CD8-positive, alpha-beta memory T cell (primary cell): ENCODE results near the gene NEDD4L. TPM values are rescaled to one million over a fixed set of nuclear protein-coding genes. Genes with fewer than 3 reads are reported as not detected.
"Not testable (repeated sequence)": the region's sequence is repeated elsewhere in the genome, so short reads cannot be mapped to it uniquely, and the experiment has no call there.

ENCODE experiments used
- CTCF ChIA-PET: fragments of 350-600 bp; sonication (Branson Sonifier 250); formaldehyde crosslinking; loops from one replicate; lab custom pipeline; 2021; ENCODE audit warnings: antibody characterized with exemption; lab: Charles Lee
- POLR2A ChIA-PET: fragments of 350-600 bp; sonication (Branson Sonifier 250); formaldehyde crosslinking; loops from one replicate; lab custom pipeline; 2021; ENCODE audit warnings: antibody characterized with exemption; lab: Charles Lee
- DNase-seq, 5 donors: peaks; one replicate each; pipeline versions ENCODE4 v3.0.0 to v3.0.0-alpha.2; 2020 to 2022; ENCODE audit warnings: mixed read lengths in 1 of 5
- H3K27ac ChIP-seq: one replicate; pipeline ENCODE4 v1.7.0; 2013; ENCODE audit warnings: low read depth, mild to moderate bottlenecking, low read length, moderate library complexity
- H3K27me3 ChIP-seq: 2 replicates; pipeline ENCODE4 v1.7.0; 2013; ENCODE audit warnings: low read length, mild to moderate bottlenecking; ENCODE audit not compliant: insufficient read depth, poor library complexity, severe bottlenecking
- H3K36me3 ChIP-seq: 2 replicates; pipeline ENCODE4 v1.7.0; 2013; ENCODE audit warnings: mild to moderate bottlenecking, low read length, moderate library complexity; ENCODE audit not compliant: insufficient read depth
- H3K4me1 ChIP-seq: 2 replicates; pipeline ENCODE4 v1.7.0; 2013; ENCODE audit warnings: mild to moderate bottlenecking, low read length, moderate library complexity; ENCODE audit not compliant: insufficient read depth
- H3K4me3 ChIP-seq: 2 replicates; pipeline ENCODE4 v1.7.0; 2013; ENCODE audit warnings: mild to moderate bottlenecking, low read length
- H3K9me3 ChIP-seq: 2 replicates; pipeline ENCODE4 v1.7.0; 2013; ENCODE audit warnings: mild to moderate bottlenecking, low read length
- H3K27ac Mint-ChIP-seq, 8 donors: one replicate each; pipeline ENCODE4 v1.8.0; 2020 to 2021; ENCODE audit warnings: mixed read lengths in 8 of 8, mild to moderate bottlenecking in 6 of 8, inconsistent platforms in 3 of 8, moderate library complexity in 3 of 8
- H3K27me3 Mint-ChIP-seq, 2 donors: one replicate each; pipeline ENCODE4 v1.8.0; 2020 to 2021; ENCODE audit warnings: mixed read lengths in 2 of 2, mild to moderate bottlenecking in 1 of 2, moderate library complexity in 1 of 2
- H3K36me3 Mint-ChIP-seq, 3 donors: one replicate each; pipeline ENCODE4 v1.8.0; 2020 to 2021; ENCODE audit warnings: mixed read lengths in 3 of 3, inconsistent platforms in 1 of 3, mild to moderate bottlenecking in 1 of 3
- H3K4me1 Mint-ChIP-seq, 3 donors: one replicate each; pipeline ENCODE4 v1.8.0; 2020 to 2021; ENCODE audit warnings: mixed read lengths in 3 of 3, inconsistent platforms in 1 of 3, mild to moderate bottlenecking in 1 of 3
- H3K4me3 Mint-ChIP-seq, 7 donors: one replicate each; pipeline ENCODE4 v1.8.0; 2020 to 2021; ENCODE audit warnings: mixed read lengths in 7 of 7, mild to moderate bottlenecking in 6 of 7, moderate library complexity in 4 of 7, inconsistent platforms in 2 of 7
- H3K9me3 Mint-ChIP-seq, 5 donors: one replicate each; pipeline ENCODE4 v1.8.0; 2020 to 2022; ENCODE audit warnings: mixed read lengths in 5 of 5, mild to moderate bottlenecking in 3 of 5, moderate library complexity in 2 of 5, inconsistent platforms in 1 of 5
- polyA plus RNA-seq: library from polyadenylated mRNA; unstranded; fragments of 300-500 nt; fragmentation: Illumina TruSeq; gene quantifications from one replicate; pipeline ENCODE4 v1.2.3, GENCODE V29; 2021
- total RNA-seq, 2 experiments: library from RNA; stranded (reverse); gene quantifications; one replicate each; pipeline ENCODE4 v1.2.3, GENCODE V29; 2021

Gene NEDD4L
- total and polyA plus RNA-seq, 3 experiments from 2014 or later: 1.4 to 4.1 (median 3.0) TPM

DNA sequence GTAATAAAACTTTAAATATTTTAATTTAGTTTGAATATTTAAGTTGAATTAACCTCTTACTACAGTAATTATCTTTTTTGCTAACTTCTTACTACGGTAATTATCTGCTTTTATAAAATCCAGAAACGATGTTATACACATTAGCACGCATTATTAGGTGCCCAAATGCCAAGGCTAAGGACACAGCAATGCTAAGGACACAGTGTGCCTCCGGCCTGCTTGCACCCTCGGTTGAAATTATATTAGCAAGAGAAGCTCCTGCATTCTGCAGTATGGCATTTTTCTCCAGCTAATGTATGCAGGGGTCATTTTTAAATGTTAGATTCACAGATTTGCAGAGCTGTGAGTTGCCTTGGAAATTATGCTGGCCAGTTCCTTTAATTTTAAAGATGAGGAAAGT lies 220.0 kb downstream of the NEDD4L start:
- H3K27me3 Mint-ChIP-seq: peaks cover 0 to 8% of the 10 kb centered on the region in 2 donors
- no peaks in the 10 kb centered on the region for H3K9me3 Mint-ChIP-seq
- Histone ChIP-seq H3K4me1 (no peaks in the 10 kb centered on the region), H3K9me3 (no peaks in the 10 kb centered on the region), H3K27me3 (no peaks in the 10 kb centered on the region), H3K36me3 (no peaks in the 10 kb centered on the region), H3K4me3 (no peak overlapping the region), H3K27ac (no peak overlapping the region)
- ChIA-PET CTCF (interaction anchor here (1.8 kb wide), 1 partner anchor 10 kb away, joined by 3 read pairs; no protein-coding TSS in a partner anchor), POLR2A (no interaction called here)
- H3K36me3 Mint-ChIP-seq: no peaks in the 10 kb centered on the region
- H3K4me1 Mint-ChIP-seq: no peaks in the 10 kb centered on the region
- no peak overlapping the region for H3K4me3 Mint-ChIP-seq
- no peak overlapping the region for H3K27ac Mint-ChIP-seq
- DNase-seq: no peak

DNA sequence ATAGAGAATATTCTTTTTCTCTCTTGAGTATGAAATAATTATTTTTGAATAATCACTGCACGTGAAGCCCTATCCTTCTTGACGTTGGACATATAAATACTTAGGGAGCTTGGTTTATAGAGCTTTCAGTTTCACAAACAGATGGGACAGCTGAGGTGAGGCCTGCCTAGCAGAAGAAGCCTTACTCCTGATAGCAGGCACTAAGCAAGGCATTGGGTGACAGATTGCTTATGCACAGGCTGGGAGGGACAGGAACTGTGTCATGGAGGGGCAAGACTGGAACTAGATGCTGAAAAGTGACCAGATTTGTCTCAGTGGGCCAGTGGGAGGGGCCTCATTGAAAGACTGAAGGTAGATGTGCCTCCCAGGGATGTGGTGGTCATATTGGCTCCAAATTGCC lies 220.8 kb downstream of the NEDD4L start:
- no peaks in the 10 kb centered on the region for H3K27me3 ChIP-seq
- no peak for DNase-seq
- Mint-ChIP-seq H3K9me3 (no peaks in the 10 kb centered on the region), H3K27ac (no peak overlapping the region), H3K36me3 (no peaks in the 10 kb centered on the region), H3K27me3 (peaks cover 0 to 9% of the 10 kb centered on the region in 2 donors), H3K4me1 (no peaks in the 10 kb centered on the region), H3K4me3 (no peak overlapping the region)
- H3K4me3 ChIP-seq: no peak overlapping the region
- no peaks in the 10 kb centered on the region for H3K36me3 ChIP-seq
- ChIA-PET POLR2A (no interaction called here), CTCF (interaction anchor here (1.8 kb wide), 1 partner anchor 10 kb away, joined by 3 read pairs; no protein-coding TSS in a partner anchor)
- H3K9me3 ChIP-seq: no peaks in the 10 kb centered on the region
- H3K4me1 ChIP-seq: no peaks in the 10 kb centered on the region
- H3K27ac ChIP-seq: no peak overlapping the region

DNA sequence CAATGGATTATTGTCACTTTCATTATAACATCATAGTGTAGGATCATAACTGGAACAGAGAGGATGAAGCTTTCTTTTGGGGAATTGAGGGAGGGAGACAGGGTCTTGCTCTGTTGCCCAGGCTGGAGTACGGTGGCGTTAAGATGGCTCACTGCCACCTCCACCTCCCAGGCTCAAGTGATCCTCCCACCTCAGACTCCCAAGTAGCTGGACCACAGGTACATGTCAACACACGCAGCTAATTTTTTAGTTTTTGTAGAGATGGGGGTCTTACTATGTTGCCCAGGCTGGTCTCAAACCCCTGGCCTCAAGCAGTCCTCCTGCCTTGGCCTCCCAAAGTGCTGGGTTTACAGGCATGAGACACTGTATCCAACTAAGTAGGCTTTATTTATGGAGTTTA lies 221.5 kb downstream of the NEDD4L start:
- H3K4me1 ChIP-seq, H3K27ac Mint-ChIP-seq, H3K9me3 Mint-ChIP-seq, CTCF ChIA-PET, H3K27me3 ChIP-seq, DNase-seq, POLR2A ChIA-PET, H3K27ac ChIP-seq, H3K4me3 Mint-ChIP-seq, H3K36me3 Mint-ChIP-seq, H3K27me3 Mint-ChIP-seq, H3K9me3 ChIP-seq, H3K4me3 ChIP-seq, H3K4me1 Mint-ChIP-seq, H3K36me3 ChIP-seq: not testable (repeated sequence)

DNA sequence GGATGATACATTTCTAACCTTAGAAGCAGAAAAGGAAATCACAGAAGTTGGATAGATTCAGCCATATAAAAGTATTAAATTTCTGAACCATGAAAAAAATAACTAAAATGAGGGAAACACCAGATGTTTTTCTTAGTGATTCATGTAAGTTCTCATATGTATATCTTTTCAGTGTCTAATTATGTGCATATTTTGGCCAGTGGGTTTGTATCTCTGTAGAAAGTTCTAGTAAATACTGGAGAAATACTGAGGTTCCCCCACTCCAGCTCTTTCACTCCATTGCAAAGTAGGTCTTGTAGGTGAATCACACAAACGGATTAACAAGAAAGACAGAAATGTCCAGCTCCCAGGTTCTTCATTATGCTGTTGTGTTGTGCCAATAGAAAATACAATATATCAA lies 222.3 kb downstream of the NEDD4L start:
- Histone ChIP-seq H3K27me3 (no peaks in the 10 kb centered on the region), H3K9me3 (no peaks in the 10 kb centered on the region), H3K4me1 (no peaks in the 10 kb centered on the region), H3K27ac (no peak overlapping the region), H3K4me3 (no peak overlapping the region), H3K36me3 (no peaks in the 10 kb centered on the region)
- no peak overlapping the region for H3K4me3 Mint-ChIP-seq
- DNase-seq: no peak
- no peak overlapping the region for H3K27ac Mint-ChIP-seq
- ChIA-PET CTCF (no interaction called here), POLR2A (no interaction called here)
- no peaks in the 10 kb centered on the region for H3K4me1 Mint-ChIP-seq
- H3K9me3 Mint-ChIP-seq: no peaks in the 10 kb centered on the region
- no peaks in the 10 kb centered on the region for H3K36me3 Mint-ChIP-seq
- H3K27me3 Mint-ChIP-seq: peaks cover 0 to 9% of the 10 kb centered on the region in 2 donors

DNA sequence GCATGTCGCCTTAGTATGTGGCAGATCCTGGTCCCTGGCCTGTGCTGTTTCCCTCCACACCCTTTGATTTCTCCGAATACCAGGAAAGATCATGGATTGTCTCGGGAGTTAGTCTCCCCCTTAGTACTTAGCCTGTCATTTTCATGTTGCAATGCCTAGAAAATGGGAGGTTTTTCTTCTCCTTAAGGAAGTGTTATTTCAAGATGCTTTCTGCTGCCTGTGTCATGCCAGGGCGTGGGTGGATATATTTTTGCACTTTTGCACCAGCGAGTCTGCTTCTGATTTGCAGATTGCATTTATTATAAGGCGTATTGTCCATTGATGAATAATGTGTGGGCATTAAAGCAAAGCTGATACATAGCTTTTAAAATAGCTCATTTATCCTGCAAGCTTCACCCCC lies 223.5 kb downstream of the NEDD4L start:
- H3K36me3 Mint-ChIP-seq: no peaks in the 10 kb centered on the region
- Histone ChIP-seq H3K36me3 (no peaks in the 10 kb centered on the region), H3K4me1 (peaks cover 4% of the 10 kb centered on the region), H3K27ac (no peak overlapping the region), H3K4me3 (no peak overlapping the region), H3K27me3 (no peaks in the 10 kb centered on the region), H3K9me3 (no peaks in the 10 kb centered on the region)
- no peaks in the 10 kb centered on the region for H3K9me3 Mint-ChIP-seq
- no peak for DNase-seq
- no peak overlapping the region for H3K4me3 Mint-ChIP-seq
- H3K27me3 Mint-ChIP-seq: peaks cover 0 to 9% of the 10 kb centered on the region in 2 donors
- POLR2A ChIA-PET: no interaction called here
- H3K27ac Mint-ChIP-seq: no peak overlapping the region
- H3K4me1 Mint-ChIP-seq: peaks cover under 1% of the 10 kb centered on the region in 3 donors
- CTCF ChIA-PET: no interaction called here

DNA sequence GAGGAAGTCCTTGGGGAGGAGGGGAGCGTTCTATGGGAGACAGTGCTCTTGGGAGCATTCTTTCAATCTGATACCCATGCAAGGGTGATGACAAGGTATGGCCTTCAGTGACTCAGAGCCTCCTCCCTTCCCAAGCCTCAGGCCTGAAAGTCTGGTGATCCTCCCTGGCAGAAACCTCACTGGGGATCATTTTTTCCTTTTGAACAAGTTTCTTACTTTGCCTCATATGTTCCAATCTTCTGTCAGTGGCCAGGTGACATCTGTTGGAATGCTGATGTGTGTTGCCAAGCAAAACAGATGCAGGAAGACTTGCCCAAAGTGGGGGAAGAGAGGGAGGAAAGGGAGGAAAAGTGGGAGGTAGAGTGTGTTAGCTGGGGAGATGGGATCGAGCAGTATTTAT lies 224.8 kb downstream of the NEDD4L start:
- peaks cover 11% of the 10 kb centered on the region for H3K4me1 ChIP-seq
- no peak overlapping the region for H3K4me3 Mint-ChIP-seq
- no peak for DNase-seq
- H3K36me3 Mint-ChIP-seq: no peaks in the 10 kb centered on the region
- H3K27ac Mint-ChIP-seq: no peak overlapping the region
- H3K36me3 ChIP-seq: no peaks in the 10 kb centered on the region
- ChIA-PET CTCF (no interaction called here), POLR2A (no interaction called here)
- no peak overlapping the region for H3K27ac ChIP-seq
- peaks cover 0 to 9% of the 10 kb centered on the region in 2 donors for H3K27me3 Mint-ChIP-seq
- H3K4me3 ChIP-seq: no peak overlapping the region
- no peaks in the 10 kb centered on the region for H3K9me3 ChIP-seq
- no peaks in the 10 kb centered on the region for H3K9me3 Mint-ChIP-seq
- H3K4me1 Mint-ChIP-seq: peaks cover 5 to 6% (median 6%) of the 10 kb centered on the region in 3 donors
- no peaks in the 10 kb centered on the region for H3K27me3 ChIP-seq

DNA sequence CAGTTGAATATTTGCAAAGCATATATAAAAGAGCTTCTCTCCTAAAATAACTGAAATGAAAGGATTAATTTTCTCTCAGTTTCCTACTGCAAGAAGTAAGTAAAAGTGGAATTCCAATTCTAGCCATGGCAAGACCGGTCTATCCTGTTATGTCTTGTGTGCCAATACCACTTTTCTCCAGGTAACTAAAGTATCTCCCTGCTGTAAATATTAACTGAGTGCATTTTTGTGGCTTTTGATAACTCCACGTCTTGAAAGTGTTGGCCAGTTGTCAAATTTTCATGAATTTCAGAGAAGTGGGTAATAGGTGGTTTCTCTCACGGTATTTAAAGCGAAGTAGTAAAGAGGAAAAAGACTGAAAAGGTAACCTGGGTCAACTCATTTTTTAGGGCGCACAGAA lies 225.9 kb downstream of the NEDD4L start:
- H3K4me3 Mint-ChIP-seq: no peak overlapping the region
- Histone ChIP-seq H3K27ac (no peak overlapping the region), H3K4me3 (no peak overlapping the region), H3K4me1 (peaks cover 11% of the 10 kb centered on the region), H3K27me3 (no peaks in the 10 kb centered on the region), H3K36me3 (no peaks in the 10 kb centered on the region), H3K9me3 (no peaks in the 10 kb centered on the region)
- no peak for DNase-seq
- H3K27me3 Mint-ChIP-seq: peaks cover 0 to 3% of the 10 kb centered on the region in 2 donors
- no peaks in the 10 kb centered on the region for H3K9me3 Mint-ChIP-seq
- H3K36me3 Mint-ChIP-seq: no peaks in the 10 kb centered on the region
- ChIA-PET POLR2A (no interaction called here), CTCF (no interaction called here)
- H3K4me1 Mint-ChIP-seq: peaks cover 5 to 6% (median 6%) of the 10 kb centered on the region in 3 donors
- H3K27ac Mint-ChIP-seq: no peak overlapping the region

DNA sequence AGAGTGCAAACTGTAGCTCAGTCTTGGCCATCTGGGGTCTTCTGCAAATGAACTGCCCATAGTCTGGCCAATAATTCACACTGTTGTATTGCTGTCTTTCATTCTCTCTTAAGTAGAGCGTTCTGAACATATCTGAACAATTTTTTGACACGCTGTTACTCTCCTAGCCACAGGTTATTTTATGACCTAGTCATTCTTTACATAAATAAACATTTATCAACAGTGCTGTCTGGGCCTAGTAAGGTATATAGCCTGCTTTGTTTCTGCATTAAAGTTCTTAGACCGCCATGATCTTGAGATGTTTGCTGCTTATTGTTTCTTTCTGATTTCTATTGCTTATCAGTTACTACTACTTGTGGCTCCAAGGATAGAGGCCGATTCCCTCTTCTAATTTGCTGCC lies 226.4 kb downstream of the NEDD4L start:
- Histone ChIP-seq H3K4me3 (no peak overlapping the region), H3K4me1 (peaks cover 11% of the 10 kb centered on the region), H3K27me3 (no peaks in the 10 kb centered on the region), H3K9me3 (no peaks in the 10 kb centered on the region), H3K27ac (no peak overlapping the region), H3K36me3 (no peaks in the 10 kb centered on the region)
- Mint-ChIP-seq H3K4me1 (peaks cover 5 to 6% (median 6%) of the 10 kb centered on the region in 3 donors), H3K9me3 (no peaks in the 10 kb centered on the region), H3K36me3 (no peaks in the 10 kb centered on the region), H3K27me3 (peaks cover 0 to 3% of the 10 kb centered on the region in 2 donors), H3K27ac (no peak overlapping the region), H3K4me3 (no peak overlapping the region)
- DNase-seq: no peak
- ChIA-PET CTCF (no interaction called here), POLR2A (no interaction called here)

DNA sequence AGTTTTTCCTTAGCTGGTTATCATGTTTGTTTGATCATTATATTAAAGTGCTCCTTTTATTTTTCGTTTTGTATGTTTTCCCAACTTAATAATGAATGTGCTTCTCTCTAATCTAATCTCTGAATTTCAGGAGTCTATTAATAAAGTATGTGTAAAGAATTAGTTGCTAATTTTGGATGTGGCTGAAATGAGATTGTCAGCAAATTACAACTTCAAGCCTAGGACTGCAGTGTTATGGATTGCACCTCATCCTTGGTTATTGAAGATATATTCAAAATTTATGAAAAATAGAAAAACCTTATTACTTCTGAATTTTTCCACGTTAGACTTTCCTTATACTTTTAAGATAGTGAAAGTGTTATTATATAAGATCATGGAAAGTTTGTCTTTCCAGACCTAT lies 227.7 kb downstream of the NEDD4L start:
- no peaks in the 10 kb centered on the region for H3K36me3 Mint-ChIP-seq
- POLR2A ChIA-PET: no interaction called here
- peaks cover 0 to 3% of the 10 kb centered on the region in 2 donors for H3K27me3 Mint-ChIP-seq
- Histone ChIP-seq H3K36me3 (no peaks in the 10 kb centered on the region), H3K9me3 (no peaks in the 10 kb centered on the region), H3K4me3 (no peak overlapping the region), H3K27me3 (no peaks in the 10 kb centered on the region), H3K4me1 (peaks cover 11% of the 10 kb centered on the region), H3K27ac (no peak overlapping the region)
- CTCF ChIA-PET: no interaction called here
- H3K9me3 Mint-ChIP-seq: no peaks in the 10 kb centered on the region
- no peak overlapping the region for H3K27ac Mint-ChIP-seq
- no peak overlapping the region for H3K4me3 Mint-ChIP-seq
- H3K4me1 Mint-ChIP-seq: peaks cover 5 to 6% (median 6%) of the 10 kb centered on the region in 3 donors
- no peak for DNase-seq
